Astrocyte of the cerebellum (primary cell): Measurements from ENCODE around the gene OR2Z1.
"Not testable (repeated sequence)": the region's sequence is repeated elsewhere in the genome, so short reads cannot be mapped to it uniquely, and the experiment has no call there.

Experiments
- DNase-seq: peaks from one replicate; pipeline ENCODE4 v3.0.0-alpha.2; 2011; ENCODE audit warnings: low read depth
- H3K4me3 ChIP-seq: 2 replicates; pipeline ENCODE4 v1.5.1; 2011; ENCODE audit warnings: mild to moderate bottlenecking, low read depth, low read length, moderate library complexity
- CTCF ChIP-seq: IDR thresholded peaks from 2 replicates; pipeline ENCODE4 v1.5.1; 2012; ENCODE audit warnings: low read length, low read depth, moderate library complexity, mild to moderate bottlenecking; ENCODE audit errors: missing control alignments
- in situ Hi-C: cut with HindIII; loops from 2 replicates; pipeline ENCODE4 v1.10.0; 2017; ENCODE audit warnings: low sequenced_read_pairs

Gene OR2Z1

GRCh38 chr19:8724276-8724675 is 2.8 kb downstream of the OR2Z1 start:
- no peak for DNase-seq
- no peak overlapping the region for H3K4me3 ChIP-seq
- no peak for TF ChIP-seq CTCF
- in situ Hi-C loops = no loop called here

- no peak overlapping the region for H3K4me3 ChIP-seq
- in situ Hi-C loops = no loop called here
- DNase-seq = no peak
- TF ChIP-seq CTCF = no peak
These were observed 10.2 kb downstream of the OR2Z1 start for GRCh38 chr19:8731428-8732169.

GRCh38 chr19:8738377-8738776 is 16.9 kb downstream of the OR2Z1 start:
- H3K4me3 ChIP-seq = no peak overlapping the region
- in situ Hi-C loops = no loop called here
- TF ChIP-seq CTCF = no peak
- DNase-seq = no peak

- H3K4me3 ChIP-seq, DNase-seq, in situ Hi-C loops: not testable (repeated sequence)
These were observed 18.0 kb downstream of the OR2Z1 start for GRCh38 chr19:8739291-8740065.

GRCh38 chr19:8767257-8767656 is 45.8 kb downstream of the OR2Z1 start:
- in situ Hi-C loops, H3K4me3 ChIP-seq, DNase-seq: not testable (repeated sequence)

GRCh38 chr19:8769265-8769664 is 47.8 kb downstream of the OR2Z1 start:
- DNase-seq, in situ Hi-C loops, H3K4me3 ChIP-seq: not testable (repeated sequence)

GRCh38 chr19:8773587-8773986 is 52.2 kb downstream of the OR2Z1 start:
- H3K4me3 ChIP-seq, in situ Hi-C loops, DNase-seq: not testable (repeated sequence)
